ENCODE data around the gene FMNL2. TPM values are rescaled to one million over a fixed set of nuclear protein-coding genes. Genes with fewer than 3 reads are reported as not detected.

FMNL2 gene
- total and polyA plus RNA-seq, 4 experiments from 2014 or later = 0.06 to 1.6 (median 0.94) TPM; not detected in 1

DNA sequence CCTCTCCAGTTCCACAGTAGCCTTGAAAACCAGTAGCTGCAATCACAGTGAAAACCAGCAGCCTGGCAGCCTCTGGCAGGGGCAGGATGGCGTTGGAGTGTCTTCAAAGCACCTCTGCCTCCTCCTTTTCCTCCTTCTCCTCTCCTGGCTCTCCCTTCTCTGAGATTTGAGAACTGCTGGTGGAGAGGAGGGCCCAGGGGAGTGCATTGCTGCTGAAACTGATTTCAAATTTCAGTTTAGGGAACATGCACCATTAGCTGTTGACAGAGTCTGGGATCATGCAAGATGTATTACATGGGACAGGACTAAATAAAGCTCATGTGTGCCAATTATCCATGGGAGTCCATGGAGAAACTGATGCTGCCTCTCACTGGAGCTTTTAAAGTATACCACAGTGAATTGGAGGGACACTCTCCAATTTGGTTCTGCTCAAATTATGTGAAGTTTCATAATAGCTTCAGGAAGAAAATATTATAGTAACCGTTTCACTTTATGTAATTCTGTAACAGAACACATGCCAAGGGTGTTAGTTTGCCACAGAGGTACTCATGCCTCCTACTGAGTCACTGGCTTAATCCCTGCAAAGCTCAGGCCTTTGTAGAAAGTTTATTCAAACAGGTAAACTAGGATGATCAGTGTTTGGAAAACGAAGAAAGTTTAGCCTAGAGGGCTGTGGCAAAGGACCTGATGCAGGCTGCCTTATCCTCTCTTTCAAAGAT is 236.2 kb downstream of the FMNL2 start:
- peaks cover 0 to 3% (median 0%) of the 10 kb centered on the region in 8 donors for H3K9me3 Mint-ChIP-seq
- no peak overlapping the region for H3K27ac Mint-ChIP-seq
- Histone ChIP-seq H3K9me3 (ENCODE audit: control insufficient read depth in 1 of 2, low read length in 2 of 2) (no peaks in the 10 kb centered on the region), H3K27me3 (ENCODE audit: insufficient read depth, low read length) (no peaks in the 10 kb centered on the region), H3K4me3 (ENCODE audit: low read length in 2 of 2) (no peak overlapping the region), H3K27ac (ENCODE audit: low read depth, low read length) (no peak overlapping the region), H3K36me3 (ENCODE audit: insufficient read depth, low read length) (no peaks in the 10 kb centered on the region), H3K4me1 (ENCODE audit: insufficient read depth, low read length) (no peaks in the 10 kb centered on the region)
- no peak overlapping the region for H3K4me3 Mint-ChIP-seq
- POLR2A ChIA-PET (ENCODE audit: partially characterized antibody) = no interaction called here
- intact Hi-C loops (cut with micrococcal nuclease) = no loop called here
- CTCF ChIA-PET (ENCODE audit: partially characterized antibody) = no interaction called here
- peaks cover 0 to 2% (median 0%) of the 10 kb centered on the region in 4 donors for H3K4me1 Mint-ChIP-seq
- H3K36me3 Mint-ChIP-seq = no peaks in the 10 kb centered on the region
- no peak for DNase-seq
- H3K27me3 Mint-ChIP-seq = peaks cover 6 to 7% of the 10 kb centered on the region in 2 donors

DNA sequence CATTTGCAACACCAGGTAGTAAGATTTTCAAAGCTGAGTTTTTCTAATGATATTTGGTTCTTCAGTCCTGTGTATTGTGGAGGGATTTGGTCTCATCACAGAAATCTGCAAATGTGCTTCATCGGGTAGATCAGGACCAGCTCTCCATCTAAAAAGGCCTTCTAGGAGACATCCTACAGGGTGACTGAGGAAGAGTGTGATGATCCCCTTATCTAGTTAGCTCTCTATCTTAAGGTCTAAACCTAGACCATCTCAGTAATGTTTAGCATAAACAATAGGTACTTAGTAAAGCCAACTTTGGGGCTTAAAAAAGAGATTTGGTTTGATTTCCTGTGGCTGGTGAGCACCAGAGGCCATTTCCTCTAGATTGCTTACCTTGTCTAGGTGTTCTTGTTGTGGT is 237.1 kb downstream of the FMNL2 start:
- no peak overlapping the region for H3K27ac ChIP-seq (ENCODE audit: low read depth, low read length)
- intact Hi-C loops (cut with micrococcal nuclease) = no loop called here
- H3K27me3 ChIP-seq (ENCODE audit: insufficient read depth, low read length) = no peaks in the 10 kb centered on the region
- H3K9me3 ChIP-seq (ENCODE audit: control insufficient read depth in 1 of 2, low read length in 2 of 2) = no peaks in the 10 kb centered on the region
- Mint-ChIP-seq H3K36me3 (no peaks in the 10 kb centered on the region), H3K4me3 (no peak overlapping the region), H3K4me1 (peaks cover 0 to 2% (median 0%) of the 10 kb centered on the region in 4 donors), H3K27ac (no peak overlapping the region), H3K9me3 (peaks cover 0 to 2% (median 0%) of the 10 kb centered on the region in 8 donors), H3K27me3 (peaks cover 4% of the 10 kb centered on the region in 2 donors)
- CTCF ChIA-PET (ENCODE audit: partially characterized antibody) = no interaction called here
- H3K36me3 ChIP-seq (ENCODE audit: insufficient read depth, low read length) = no peaks in the 10 kb centered on the region
- H3K4me1 ChIP-seq (ENCODE audit: insufficient read depth, low read length) = no peaks in the 10 kb centered on the region
- no peak overlapping the region for H3K4me3 ChIP-seq (ENCODE audit: low read length in 2 of 2)
- POLR2A ChIA-PET (ENCODE audit: partially characterized antibody) = no interaction called here
- DNase-seq = no peak

DNA sequence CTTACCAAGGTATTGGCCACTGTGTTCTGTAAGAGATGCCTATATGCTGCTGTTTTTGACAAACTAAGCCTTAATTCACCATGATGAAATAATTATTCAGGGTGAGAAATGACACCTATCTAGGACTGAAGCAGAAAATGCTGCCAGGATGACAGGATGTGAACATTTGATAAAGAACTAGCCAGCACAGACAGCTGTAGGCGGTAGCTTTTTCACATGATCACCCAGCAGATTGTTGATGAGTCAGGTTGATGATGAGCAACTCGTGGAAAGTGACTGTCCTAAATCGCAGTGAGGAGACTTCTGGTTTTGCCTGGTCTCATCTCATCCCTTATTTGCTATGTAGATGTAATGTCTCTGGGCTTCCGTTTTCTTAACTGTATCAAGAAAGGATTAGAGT is 238.2 kb downstream of the FMNL2 start:
- H3K36me3 Mint-ChIP-seq = no peaks in the 10 kb centered on the region
- H3K27me3 Mint-ChIP-seq = peaks cover 4% of the 10 kb centered on the region in 2 donors
- Histone ChIP-seq H3K36me3 (ENCODE audit: insufficient read depth, low read length) (no peaks in the 10 kb centered on the region), H3K27ac (ENCODE audit: low read depth, low read length) (no peak overlapping the region), H3K27me3 (ENCODE audit: insufficient read depth, low read length) (no peaks in the 10 kb centered on the region), H3K9me3 (ENCODE audit: control insufficient read depth in 1 of 2, low read length in 2 of 2) (no peaks in the 10 kb centered on the region), H3K4me3 (ENCODE audit: low read length in 2 of 2) (no peak overlapping the region), H3K4me1 (ENCODE audit: insufficient read depth, low read length) (no peaks in the 10 kb centered on the region)
- H3K9me3 Mint-ChIP-seq = peaks cover 0 to 2% (median 0%) of the 10 kb centered on the region in 8 donors
- H3K4me1 Mint-ChIP-seq = peaks cover 0 to 2% (median 0%) of the 10 kb centered on the region in 4 donors
- H3K4me3 Mint-ChIP-seq = no peak overlapping the region
- intact Hi-C loops (cut with micrococcal nuclease) = no loop called here
- CTCF ChIA-PET (ENCODE audit: partially characterized antibody) = interaction anchor here (0.6 to 1.2 kb wide), 2 partner anchors 10 to 397 kb away, joined by 3 read pairs; no protein-coding TSS in a partner anchor
- POLR2A ChIA-PET (ENCODE audit: partially characterized antibody) = no interaction called here
- no peak for DNase-seq
- H3K27ac Mint-ChIP-seq = no peak overlapping the region

DNA sequence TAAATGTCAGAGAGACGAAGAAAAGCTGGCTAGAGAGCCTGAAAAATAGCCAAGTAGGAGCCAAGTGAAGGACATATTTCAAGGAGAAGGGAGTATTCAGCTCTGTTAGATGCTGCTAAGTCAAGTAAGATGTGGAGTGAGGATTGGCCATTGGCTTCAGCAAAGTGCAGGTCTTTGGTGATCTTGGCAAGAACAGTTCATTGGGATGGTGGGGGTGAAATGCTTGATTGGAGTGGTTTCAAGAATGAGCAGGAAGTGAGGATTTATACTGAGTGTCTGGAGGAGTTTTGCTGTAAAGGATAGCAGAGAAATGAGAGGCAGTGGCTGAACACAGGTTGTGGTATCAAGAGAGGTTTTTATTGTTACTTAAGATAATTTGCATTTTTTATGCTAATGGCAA is 242.6 kb downstream of the FMNL2 start:
- Histone ChIP-seq H3K4me3 (ENCODE audit: low read length in 2 of 2) (no peak overlapping the region), H3K27me3 (ENCODE audit: insufficient read depth, low read length) (no peaks in the 10 kb centered on the region), H3K9me3 (ENCODE audit: control insufficient read depth in 1 of 2, low read length in 2 of 2) (no peaks in the 10 kb centered on the region), H3K36me3 (ENCODE audit: insufficient read depth, low read length) (no peaks in the 10 kb centered on the region), H3K4me1 (ENCODE audit: insufficient read depth, low read length) (no peaks in the 10 kb centered on the region), H3K27ac (ENCODE audit: low read depth, low read length) (no peak overlapping the region)
- DNase-seq = no peak
- no peak overlapping the region for H3K27ac Mint-ChIP-seq
- H3K4me3 Mint-ChIP-seq = no peak overlapping the region
- no peaks in the 10 kb centered on the region for H3K9me3 Mint-ChIP-seq
- H3K27me3 Mint-ChIP-seq = peaks cover 2% of the 10 kb centered on the region in 2 donors
- peaks cover 0 to 2% (median 0%) of the 10 kb centered on the region in 4 donors for H3K4me1 Mint-ChIP-seq
- CTCF ChIA-PET (ENCODE audit: partially characterized antibody) = no interaction called here
- POLR2A ChIA-PET (ENCODE audit: partially characterized antibody) = no interaction called here
- no peaks in the 10 kb centered on the region for H3K36me3 Mint-ChIP-seq
- intact Hi-C loops (cut with micrococcal nuclease) = no loop called here

DNA sequence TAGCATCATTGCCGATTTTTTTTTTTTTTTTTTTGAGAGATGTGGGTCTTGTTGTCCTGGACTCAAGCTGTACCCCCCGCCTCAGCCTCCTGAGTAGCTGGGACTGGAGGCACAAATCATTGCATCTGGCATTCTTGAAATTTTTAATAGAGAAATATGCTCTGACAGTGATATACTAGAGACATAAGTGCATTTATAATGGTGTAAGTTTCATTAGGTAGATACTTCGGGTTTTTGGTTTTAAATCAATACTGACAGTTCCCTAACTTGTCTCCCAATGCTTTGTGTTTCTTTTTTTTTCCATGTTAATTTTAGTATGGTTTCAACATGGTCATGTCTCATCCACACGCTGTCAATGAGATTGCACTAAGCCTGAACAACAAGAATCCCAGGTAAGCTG is 243.6 kb downstream of the FMNL2 start:
- no peaks in the 10 kb centered on the region for H3K27me3 ChIP-seq (ENCODE audit: insufficient read depth, low read length)
- no peaks in the 10 kb centered on the region for H3K9me3 Mint-ChIP-seq
- ChIA-PET POLR2A (ENCODE audit: partially characterized antibody) (no interaction called here), CTCF (ENCODE audit: partially characterized antibody) (interaction anchor here (0.7 kb wide), 1 partner anchor 577 kb away, joined by 3 read pairs; no protein-coding TSS in a partner anchor)
- no peaks in the 10 kb centered on the region for H3K36me3 Mint-ChIP-seq
- H3K4me1 Mint-ChIP-seq = no peaks in the 10 kb centered on the region
- no peaks in the 10 kb centered on the region for H3K36me3 ChIP-seq (ENCODE audit: insufficient read depth, low read length)
- no peak overlapping the region for H3K27ac ChIP-seq (ENCODE audit: low read depth, low read length)
- peaks cover 0 to 1% of the 10 kb centered on the region in 2 donors for H3K27me3 Mint-ChIP-seq
- no peak overlapping the region for H3K27ac Mint-ChIP-seq
- intact Hi-C loops (cut with micrococcal nuclease) = no loop called here
- H3K4me3 ChIP-seq (ENCODE audit: low read length in 2 of 2) = no peak overlapping the region
- H3K4me1 ChIP-seq (ENCODE audit: insufficient read depth, low read length) = no peaks in the 10 kb centered on the region
- no peak for DNase-seq
- no peak overlapping the region for H3K4me3 Mint-ChIP-seq
- no peaks in the 10 kb centered on the region for H3K9me3 ChIP-seq (ENCODE audit: control insufficient read depth in 1 of 2, low read length in 2 of 2)

DNA sequence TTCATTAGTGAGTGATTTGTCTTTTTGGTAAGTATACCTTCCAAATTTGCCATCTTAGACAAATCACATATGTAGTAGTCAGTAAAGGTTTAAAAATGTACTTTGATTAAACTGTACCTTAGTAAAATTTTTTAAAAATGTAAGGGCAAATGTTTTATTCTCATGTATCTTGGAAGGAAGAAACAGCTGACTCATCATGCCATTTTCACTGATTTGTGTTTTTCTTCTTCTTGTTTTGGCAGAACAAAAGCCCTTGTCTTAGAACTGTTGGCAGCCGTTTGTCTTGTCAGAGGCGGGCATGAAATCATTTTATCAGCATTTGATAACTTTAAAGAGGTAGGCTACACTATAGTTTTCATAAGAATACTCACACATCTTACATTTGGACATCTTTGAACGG is 245.7 kb downstream of the FMNL2 start:
- no peak overlapping the region for H3K27ac ChIP-seq (ENCODE audit: low read depth, low read length)
- no peaks in the 10 kb centered on the region for H3K27me3 ChIP-seq (ENCODE audit: insufficient read depth, low read length)
- no peaks in the 10 kb centered on the region for H3K4me1 ChIP-seq (ENCODE audit: insufficient read depth, low read length)
- no peak for DNase-seq
- H3K9me3 Mint-ChIP-seq = no peaks in the 10 kb centered on the region
- H3K4me3 Mint-ChIP-seq = no peak overlapping the region
- ChIA-PET CTCF (ENCODE audit: partially characterized antibody) (no interaction called here), POLR2A (ENCODE audit: partially characterized antibody) (no interaction called here)
- H3K4me1 Mint-ChIP-seq = no peaks in the 10 kb centered on the region
- H3K4me3 ChIP-seq (ENCODE audit: low read length in 2 of 2) = no peak overlapping the region
- no peak overlapping the region for H3K27ac Mint-ChIP-seq
- H3K9me3 ChIP-seq (ENCODE audit: control insufficient read depth in 1 of 2, low read length in 2 of 2) = no peaks in the 10 kb centered on the region
- H3K27me3 Mint-ChIP-seq = peaks cover 0 to 5% of the 10 kb centered on the region in 2 donors
- no peaks in the 10 kb centered on the region for H3K36me3 Mint-ChIP-seq
- no peaks in the 10 kb centered on the region for H3K36me3 ChIP-seq (ENCODE audit: insufficient read depth, low read length)
- intact Hi-C loops (cut with micrococcal nuclease) = no loop called here

DNA sequence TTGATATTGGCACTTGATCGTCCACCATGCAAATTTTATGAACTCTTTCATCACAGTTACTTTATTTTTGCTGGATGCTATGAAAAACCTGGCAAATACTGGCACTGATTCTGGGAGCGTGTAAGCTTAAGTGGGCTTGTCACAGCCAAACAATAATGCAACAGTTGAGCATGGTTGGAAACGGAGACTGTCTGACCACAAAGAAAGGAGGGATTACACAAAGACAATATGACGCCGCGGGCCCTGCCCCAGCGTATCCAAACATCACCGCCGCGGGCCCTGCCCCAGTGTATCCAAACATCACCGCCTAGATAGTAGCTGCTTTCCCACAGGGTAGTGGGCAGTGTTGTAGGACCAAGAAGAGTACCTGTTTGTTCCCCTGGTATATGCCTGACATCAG is 246.4 kb downstream of the FMNL2 start:
- H3K9me3 ChIP-seq (ENCODE audit: control insufficient read depth in 1 of 2, low read length in 2 of 2) = no peaks in the 10 kb centered on the region

More for the DNA sequence above, 246.4 kb downstream of the FMNL2 start:
- H3K27ac ChIP-seq (ENCODE audit: low read depth, low read length) = no peak overlapping the region
- Mint-ChIP-seq H3K27ac (no peak overlapping the region), H3K36me3 (no peaks in the 10 kb centered on the region), H3K4me3 (no peak overlapping the region), H3K27me3 (peaks cover 3 to 5% of the 10 kb centered on the region in 2 donors), H3K9me3 (no peaks in the 10 kb centered on the region), H3K4me1 (no peaks in the 10 kb centered on the region)
- H3K4me1 ChIP-seq (ENCODE audit: insufficient read depth, low read length) = no peaks in the 10 kb centered on the region
- intact Hi-C loops (cut with micrococcal nuclease) = no loop called here
- H3K4me3 ChIP-seq (ENCODE audit: low read length in 2 of 2) = no peak overlapping the region
- H3K27me3 ChIP-seq (ENCODE audit: insufficient read depth, low read length) = no peaks in the 10 kb centered on the region
- DNase-seq = no peak
- ChIA-PET CTCF (ENCODE audit: partially characterized antibody) (no interaction called here), POLR2A (ENCODE audit: partially characterized antibody) (no interaction called here)
- H3K36me3 ChIP-seq (ENCODE audit: insufficient read depth, low read length) = no peaks in the 10 kb centered on the region

Data from CD4-positive, alpha-beta memory T cell (primary cell).